Aorta (tissue), 5 donors: ENCODE data around the gene COPA. TPM values are rescaled to one million over a fixed set of nuclear protein-coding genes. Genes with fewer than 3 reads are reported as not detected.

Experiments
- ATAC-seq: fragments of 200-7000 bp; cut with Tn5 transposase; one replicate; pipeline ENCODE4 v1.9.1; 2022; ENCODE audit warnings: moderate library complexity; ENCODE audit not compliant: low FRiP score
- DNase-seq, 2 donors: peaks; one replicate each; pipeline ENCODE4 v3.0.0-alpha.2; 2020
- H3K27ac ChIP-seq, 2 donors: one replicate each; pipeline ENCODE4 v1.5.1; 2013; ENCODE audit warnings: low read length in 2 of 2, mild to moderate bottlenecking in 2 of 2, moderate library complexity in 2 of 2, control low read depth in 1 of 2, inconsistent platforms in 1 of 2, low read depth in 1 of 2
- H3K27me3 ChIP-seq, 2 donors: one replicate each; pipeline ENCODE4 v1.6.1; 2013; ENCODE audit warnings: control low read depth in 1 of 2, low read length in 1 of 2, mild to moderate bottlenecking in 1 of 2, moderate library complexity in 1 of 2; ENCODE audit not compliant: insufficient read depth in 2 of 2, control insufficient read depth in 1 of 2
- H3K36me3 ChIP-seq, 2 donors: one replicate each; pipeline ENCODE4 v1.6.1; 2013; ENCODE audit warnings: control low read depth in 1 of 2, low read length in 1 of 2, mild to moderate bottlenecking in 1 of 2; ENCODE audit not compliant: insufficient read depth in 2 of 2, control insufficient read depth in 1 of 2
- H3K4me1 ChIP-seq, 2 donors: one replicate each; pipeline ENCODE4 v1.6.1; 2013; ENCODE audit warnings: low read length in 2 of 2, control low read depth in 1 of 2, mild to moderate bottlenecking in 1 of 2, moderate library complexity in 1 of 2; ENCODE audit not compliant: insufficient read depth in 2 of 2, control insufficient read depth in 1 of 2
- H3K4me3 ChIP-seq, 2 donors: one replicate each; pipeline ENCODE4 v1.5.1; 2013; ENCODE audit warnings: low read length in 2 of 2, control low read depth in 1 of 2, mild to moderate bottlenecking in 1 of 2
- H3K9me3 ChIP-seq: one replicate; pipeline ENCODE4 v1.6.1; 2013; ENCODE audit warnings: mild to moderate bottlenecking, low read length; ENCODE audit not compliant: control insufficient read depth
- WGBS, 2 donors: extraction: QIAGEN DNeasy Blood & Tissue Kit; methylation state at CpG; one replicate each; pipeline ENCODE4 v1.1.7; 2013; 5-methylcytosine and 5-hydroxymethylcytosine counted together
- intact Hi-C, 2 donors: fragments of 100-400 bp; cut with DNase I; formaldehyde crosslinking; loops; one replicate each; pipeline versions ENCODE4 v1.14.2 to v1.15.0; 2022
- polyA plus RNA-seq, 2 donors: library from polyadenylated mRNA; stranded (reverse); fragments of 200-250 nt; gene quantifications; one replicate each; pipeline ENCODE4 v1.2.3, GENCODE V29; 2013
- total RNA-seq, 2 donors: library from RNA; stranded (reverse); fragmentation: NEBNext Ultra II Directional; extraction: Animal tissue kit (Norgen Biotek cat#: 25700); gene quantifications; one replicate each; pipeline ENCODE4 v1.2.1, GENCODE V29; 2021
- donor health status: healthy with polysubstance abuse.
- donor health status: Bipolar disorder and iron deficiency.
- donor health status: DM: no; HTN: no; CAD: no.
- donor health status: DM: no; HTN: no; CAD: no.
- donor health status: DM: yes; HTN: yes; CAD: no.

COPA gene
- total and polyA plus RNA-seq, 4 donors = 44.5 to 193 (median 133) TPM

DNA sequence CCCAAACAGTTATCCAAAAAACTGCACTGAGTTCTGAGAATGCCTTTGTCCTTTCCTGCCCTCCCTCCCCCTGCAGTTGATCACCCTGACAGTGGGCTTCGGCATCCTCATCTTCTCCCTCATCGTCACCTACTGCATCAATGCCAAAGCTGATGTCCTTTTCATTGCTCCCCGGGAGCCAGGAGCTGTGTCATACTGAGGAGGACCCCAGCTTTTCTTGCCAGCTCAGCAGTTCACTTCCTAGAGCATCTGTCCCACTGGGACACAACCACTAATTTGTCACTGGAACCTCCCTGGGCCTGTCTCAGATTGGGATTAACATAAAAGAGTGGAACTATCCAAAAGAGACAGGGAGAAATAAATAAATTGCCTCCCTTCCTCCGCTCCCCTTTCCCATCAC, 15.0 kb upstream of the COPA start:
- ATAC-seq = no peak
- Histone ChIP-seq H3K27ac (no peak overlapping the region), H3K4me3 (no peak overlapping the region), H3K4me1 (no peaks in the 10 kb centered on the region), H3K36me3 (peaks cover 0 to 25% of the 10 kb centered on the region in 2 donors), H3K9me3 (no peaks in the 10 kb centered on the region), H3K27me3 (no peaks in the 10 kb centered on the region)
- intact Hi-C loops = no loop called here
- DNase-seq = no peak
- 83 to 86% methylated on average over 4 of the region's 4 CpGs for WGBS, 2 donors

- ATAC-seq = no peak
- peaks cover 0 to 27% of the 10 kb centered on the region in 2 donors for H3K36me3 ChIP-seq
Observed at GRCh38 chr1:160357286-160358002, 14.4 kb upstream of the COPA start.

DNA sequence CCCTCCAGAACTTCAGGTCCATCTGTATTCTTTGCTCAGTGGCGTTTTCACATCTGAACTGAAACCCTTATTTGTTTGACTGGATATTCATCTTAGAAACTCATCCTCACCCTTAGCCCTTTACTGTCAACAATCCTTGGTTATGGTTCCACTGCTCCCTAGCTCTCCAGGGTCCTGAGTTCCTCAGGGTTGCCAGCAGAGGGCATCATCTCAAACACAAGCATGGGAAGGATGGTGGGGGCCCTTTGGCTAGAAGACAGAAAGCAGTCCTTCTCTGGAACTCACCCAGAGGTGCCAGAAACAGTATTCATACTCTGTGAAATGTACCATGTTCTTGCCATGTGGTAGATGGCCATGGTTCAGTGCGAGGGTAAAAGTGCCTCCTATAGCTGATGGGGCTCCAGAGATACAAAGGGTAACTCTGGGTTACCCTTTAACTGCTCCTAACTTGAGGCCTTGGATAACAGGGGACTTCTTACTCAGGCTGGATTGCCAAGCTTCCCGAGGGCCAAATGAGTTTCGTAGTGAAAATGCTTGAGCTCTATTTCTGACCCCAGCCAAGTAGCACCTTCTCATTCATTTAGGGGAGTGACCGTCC, 11.4 kb upstream of the COPA start:
- no peaks in the 10 kb centered on the region for H3K9me3 ChIP-seq
- 69 to 76% methylated on average over 5 of the region's 5 CpGs for whole genome bisulfite sequencing, 2 donors
- DNase-seq (peak in 1 of 2 donors; percentile 3), ATAC-seq (no peak)
- H3K27ac ChIP-seq = no peak overlapping the region
- no peaks in the 10 kb centered on the region for H3K4me1 ChIP-seq
- no peaks in the 10 kb centered on the region for H3K27me3 ChIP-seq
- no peak overlapping the region for H3K4me3 ChIP-seq
- intact Hi-C loops = no loop called here
- peaks cover 3 to 33% of the 10 kb centered on the region in 2 donors for H3K36me3 ChIP-seq

More at GRCh38 chr1:160357286-160358002, 14.4 kb upstream of the COPA start:
- H3K9me3 ChIP-seq = no peaks in the 10 kb centered on the region
- no peaks in the 10 kb centered on the region for H3K27me3 ChIP-seq
- WGBS, 2 donors = 83 to 87% methylated on average over 7 of the region's 7 CpGs
- no peaks in the 10 kb centered on the region for H3K4me1 ChIP-seq
- intact Hi-C loops = no loop called here
- H3K4me3 ChIP-seq = no peak overlapping the region
- H3K27ac ChIP-seq = no peak overlapping the region
- no peak for DNase-seq

DNA sequence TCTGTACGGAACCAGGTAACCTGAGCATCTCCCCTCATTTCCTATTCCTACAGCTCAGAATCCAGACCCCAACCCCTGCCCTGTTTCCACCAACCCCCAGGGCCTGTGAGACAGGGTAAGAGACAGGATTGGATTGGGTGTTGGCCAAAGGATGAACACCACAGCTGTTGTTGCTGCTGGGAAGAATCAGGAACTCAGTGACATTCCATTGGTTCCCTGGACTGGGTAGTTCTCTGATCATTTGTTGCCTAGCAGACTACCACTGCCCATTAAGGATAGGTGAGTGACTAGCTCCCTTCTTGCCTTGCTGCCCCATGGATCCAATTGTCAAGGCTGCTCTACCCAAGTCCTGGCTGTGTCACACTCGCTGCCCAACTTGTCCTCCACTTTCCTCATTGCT, 10.2 kb upstream of the COPA start:
- no peaks in the 10 kb centered on the region for H3K27me3 ChIP-seq
- ATAC-seq = no peak
- no peaks in the 10 kb centered on the region for H3K4me1 ChIP-seq
- no peak overlapping the region for H3K4me3 ChIP-seq
- intact Hi-C loops = no loop called here
- peaks cover 3 to 32% of the 10 kb centered on the region in 2 donors for H3K36me3 ChIP-seq
- WGBS, 2 donors = 88 to 94% methylated on average over 2 of the region's 2 CpGs
- no peak overlapping the region for H3K27ac ChIP-seq
- no peak for DNase-seq
- H3K9me3 ChIP-seq = no peaks in the 10 kb centered on the region

DNA sequence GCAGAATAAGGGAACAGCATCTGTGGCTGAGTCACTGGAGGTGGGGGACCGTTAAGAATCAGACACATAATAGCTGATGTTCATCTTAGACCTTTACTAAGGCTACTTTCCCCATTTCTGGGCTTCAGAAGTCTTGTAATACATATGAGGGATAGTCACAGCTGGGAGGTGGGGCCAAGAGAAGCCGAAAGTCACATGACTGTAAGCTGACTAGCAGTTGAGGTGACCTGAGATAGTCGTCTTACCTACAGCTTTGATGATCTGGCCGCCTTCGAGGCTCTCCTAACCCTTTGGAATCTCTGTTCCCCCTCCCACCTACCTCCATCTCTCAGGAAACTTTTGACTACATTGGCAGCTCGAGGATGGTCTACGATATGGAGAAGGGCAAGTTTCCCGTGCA, 9.5 kb upstream of the COPA start:
- H3K36me3 ChIP-seq = peaks cover 3 to 32% of the 10 kb centered on the region in 2 donors
- H3K27ac ChIP-seq = no peak overlapping the region
- ATAC-seq = no peak
- H3K4me1 ChIP-seq = no peaks in the 10 kb centered on the region
- H3K9me3 ChIP-seq = no peaks in the 10 kb centered on the region
- H3K27me3 ChIP-seq = no peaks in the 10 kb centered on the region
- WGBS, 2 donors = 88 to 91% methylated on average over 8 of the region's 8 CpGs
- no peak overlapping the region for H3K4me3 ChIP-seq
- no peak for DNase-seq
- intact Hi-C loops = no loop called here

GRCh38 chr1:160351629-160352028, 8.6 kb upstream of the COPA start:
- intact Hi-C loops = no loop called here
- H3K27me3 ChIP-seq = no peaks in the 10 kb centered on the region
- no peak overlapping the region for H3K27ac ChIP-seq
- no peaks in the 10 kb centered on the region for H3K9me3 ChIP-seq
- H3K4me3 ChIP-seq = no peak overlapping the region
- peaks cover 3 to 28% of the 10 kb centered on the region in 2 donors for H3K36me3 ChIP-seq
- DNase-seq (no peak), ATAC-seq (no peak)
- no peaks in the 10 kb centered on the region for H3K4me1 ChIP-seq
- WGBS, 2 donors = 68 to 70% methylated on average over 4 of the region's 4 CpGs

DNA sequence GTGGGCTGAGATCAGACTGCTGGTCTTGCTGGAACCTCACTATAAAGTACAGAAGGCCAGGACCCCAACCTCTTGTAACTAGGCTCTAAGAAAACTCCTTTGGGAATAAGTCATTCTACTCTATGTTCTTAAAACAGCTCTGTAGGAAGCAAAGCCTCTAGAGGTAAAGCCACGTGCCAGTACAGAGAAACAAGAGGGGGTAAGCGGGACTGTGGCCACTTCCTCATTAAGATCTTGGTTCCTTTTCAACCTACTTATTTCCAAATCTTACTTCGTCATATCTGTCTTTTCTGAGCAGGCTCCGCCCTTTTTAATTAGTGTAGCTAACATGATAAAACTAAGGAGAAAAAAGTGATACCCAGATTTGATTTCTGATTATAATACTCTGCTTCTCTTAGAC, 3.9 kb upstream of the COPA start:
- H3K4me3 ChIP-seq = no peak overlapping the region

DNA sequence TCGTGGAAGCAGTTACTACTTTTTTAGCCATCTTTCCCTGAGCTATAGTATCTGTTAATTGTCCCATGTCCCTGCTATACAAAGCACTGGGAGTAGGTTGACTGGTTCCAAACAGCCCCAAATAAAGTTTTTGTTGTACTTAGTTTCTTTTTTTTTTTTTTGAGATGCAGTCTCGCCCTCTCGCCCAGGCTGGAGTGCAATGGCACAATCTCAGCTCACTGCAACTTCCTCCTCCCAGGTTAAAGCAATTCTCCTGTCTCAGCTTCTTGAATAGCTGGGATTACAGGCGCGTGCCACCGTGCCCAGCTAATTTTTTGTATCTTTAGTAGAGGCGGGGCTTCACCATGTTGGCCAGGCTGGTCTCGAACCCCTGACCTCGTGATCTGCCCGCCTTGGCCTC, 3.4 kb upstream of the COPA start:
- Histone ChIP-seq H3K27me3 (no peaks in the 10 kb centered on the region), H3K9me3 (no peaks in the 10 kb centered on the region), H3K36me3 (peaks cover 3 to 7% of the 10 kb centered on the region in 2 donors), H3K27ac (no peak overlapping the region), H3K4me1 (no peaks in the 10 kb centered on the region), H3K4me3 (no peak overlapping the region)
- intact Hi-C loops = no loop called here
- WGBS, 2 donors = 85% methylated on average over 10 of the region's 10 CpGs
- DNase-seq (no peak), ATAC-seq (no peak)

More for the DNA sequence above, 3.9 kb upstream of the COPA start:
- intact Hi-C loops = no loop called here
- DNase-seq (no peak), ATAC-seq (no peak)
- Histone ChIP-seq H3K36me3 (peaks cover 3 to 7% of the 10 kb centered on the region in 2 donors), H3K4me1 (no peaks in the 10 kb centered on the region), H3K27me3 (no peaks in the 10 kb centered on the region), H3K9me3 (no peaks in the 10 kb centered on the region), H3K27ac (no peak overlapping the region)
- 76 to 78% methylated on average over 4 of the region's 4 CpGs for WGBS, 2 donors

DNA sequence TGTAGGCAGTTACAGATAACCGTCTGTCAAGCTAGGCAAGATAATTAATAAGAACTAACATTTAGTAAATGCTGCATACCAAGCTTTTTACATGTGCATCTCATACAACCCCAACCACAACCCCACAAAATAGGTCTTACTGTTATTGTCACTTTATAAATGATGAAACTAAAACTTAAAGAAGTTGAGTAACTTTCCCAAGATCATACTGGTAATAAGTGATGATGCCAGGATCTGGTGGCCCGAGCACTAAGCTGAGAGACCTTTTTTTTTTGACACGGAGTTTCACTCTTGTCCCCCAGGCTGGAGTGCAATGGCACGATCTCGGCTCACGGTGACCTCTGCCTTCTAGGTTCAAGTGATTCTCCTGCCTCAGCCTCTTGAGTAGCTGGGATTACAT, 1.9 kb upstream of the COPA start:
- Histone ChIP-seq H3K27me3 (no peaks in the 10 kb centered on the region), H3K27ac (no peak overlapping the region), H3K36me3 (peaks cover 0 to 4% of the 10 kb centered on the region in 2 donors), H3K4me1 (peaks cover 0 to 3% of the 10 kb centered on the region in 2 donors), H3K4me3 (no peak overlapping the region), H3K9me3 (no peaks in the 10 kb centered on the region)
- ATAC-seq = no peak
- DNase-seq = no peak
- intact Hi-C loops = no loop called here
- 90 to 94% methylated on average over 6 of the region's 6 CpGs for WGBS, 2 donors
